Adrenal gland (tissue), 12 donors: ENCODE results near the gene LIMK1. TPM values are rescaled to one million over a fixed set of nuclear protein-coding genes. Genes with fewer than 3 reads are reported as not detected.

Source experiments
- DNase-seq, 7 donors: peaks; one replicate each; pipeline ENCODE4 v3.0.0-alpha.2; 2019 to 2020
- H3K27ac ChIP-seq, 5 donors: fragments of 200-600 bp; sonication (generic) in 4 of 5; 1 replicate in 3 of 5; 2 replicates in 2 of 5; pipeline versions ENCODE4 v1.5.1 to v1.8.0; 2016 to 2020; ENCODE audit warnings: mild to moderate bottlenecking in 1 of 5
- H3K27me3 ChIP-seq: fragments of 200-600 bp; 2 replicates; pipeline ENCODE4 v1.8.0; 2021
- H3K36me3 ChIP-seq, 2 donors: fragments of 200-600 bp; replicated peaks in 1 of 2; 1 replicate in 1 of 2; 2 replicates in 1 of 2; pipeline versions ENCODE4 v1.5.1 to v1.8.0; 2018 to 2022
- H3K4me1 ChIP-seq, 2 donors: fragments of 200-600 bp; replicated peaks in 1 of 2; 1 replicate in 1 of 2; 2 replicates in 1 of 2; pipeline versions ENCODE4 v1.5.1 to v1.8.0; 2018 to 2021
- H3K4me3 ChIP-seq, 4 donors: fragments of 200-600 bp; sonication (generic) in 3 of 4; one replicate each; pipeline ENCODE4 v1.5.1; 2016 to 2018
- H3K9me3 ChIP-seq, 3 donors: fragments of 200-600 bp; sonication (generic) in 1 of 3; replicated peaks in 1 of 3; 1 replicate in 2 of 3; 2 replicates in 1 of 3; pipeline versions ENCODE4 v1.5.1 to v1.8.0; 2016 to 2021
- POLR2A ChIP-seq, 2 donors: fragments of 450-650 bp; IDR thresholded peaks; one replicate each; pipeline ENCODE4 v1.6.1; 2017; ENCODE audit warnings: antibody characterized with exemption in 2 of 2, mild to moderate bottlenecking in 2 of 2, moderate library complexity in 1 of 2
- WGBS, 4 donors: extraction: QIAGEN DNeasy Blood & Tissue Kit in 2 of 4; methylation state at CpG; one replicate each; pipeline versions ENCODE4 v1.1.5 to v1.1.7; 2013 to 2017; 5-methylcytosine and 5-hydroxymethylcytosine counted together
- intact Hi-C, 2 donors: fragments of 100-400 bp; cut with DNase I; formaldehyde crosslinking; loops; one replicate each; pipeline versions ENCODE4 v1.14.1 to v1.15.0; 2022 to 2023
- polyA plus RNA-seq, 3 donors: library from polyadenylated mRNA; stranded (reverse); fragments of 200-250 nt in 2 of 3; fragments of 350-450 nt in 1 of 3; fragmentation: Illumina TruSeq in 1 of 3; extraction: RNeasy Lipid Tissue Mini Kit (QIAGEN cat#74804) in 1 of 3; gene quantifications; one replicate each; pipeline ENCODE4 v1.2.3, GENCODE V29; 2013 to 2014
- total RNA-seq, 9 donors: library from RNA; depleted of rRNA in 4 of 9; stranded (reverse); fragments of >200 nt in 4 of 9; fragments of 120-200 nt in 1 of 9; fragmentation: NEBNext Ultra II Directional in 1 of 9; extraction: Animal tissue kit (Norgen Biotek cat#: 25700) in 1 of 9; gene quantifications; one replicate each; pipeline versions ENCODE4 v1.1.0 to v1.2.4, GENCODE V29; 2013 to 2023
- TF ChIP-seq, protein P1 (sequence below), 6 experiments: fragments of 450-650 bp in 4 of 6; fragments of 200-600 bp in 2 of 6; sonication (generic) in 1 of 6; IDR thresholded peaks; 1 replicate in 5 of 6; 2 replicates in 1 of 6; pipeline versions ENCODE4 v1.5.1 to v1.8.0; 2016 to 2021; ENCODE audit warnings: antibody characterized with exemption in 6 of 6, mild to moderate bottlenecking in 2 of 6, moderate library complexity in 1 of 6
- donor health status: healthy with polysubstance abuse.
- donor health status: Bipolar disorder and iron deficiency.
- donor health status: DM: yes; HTN: yes; CAD: no.
- donor health status: DM: no; HTN: no; CAD: no.
- donor health status: DM: no; HTN: no; CAD: no.
- donor health status: DM: yes; HTN: yes; CAD: no.

LIMK1 gene
- total and polyA plus RNA-seq, 12 donors = 7.2 to 32.1 (median 19.8) TPM

- H3K36me3 ChIP-seq = peaks cover 0 to 67% of the 10 kb centered on the region in 2 donors
- 94 to 100% (median 95%) methylated on average over 2 to 18 of the region's 18 CpGs for WGBS, 4 donors
- no peaks in the 10 kb centered on the region for H3K4me1 ChIP-seq
- intact Hi-C loops = no loop called here
- H3K27ac ChIP-seq = no peak overlapping the region
- no peaks in the 10 kb centered on the region for H3K27me3 ChIP-seq
- DNase-seq = no peak
- H3K4me3 ChIP-seq = no peak overlapping the region
- TF ChIP-seq, protein P1, sequence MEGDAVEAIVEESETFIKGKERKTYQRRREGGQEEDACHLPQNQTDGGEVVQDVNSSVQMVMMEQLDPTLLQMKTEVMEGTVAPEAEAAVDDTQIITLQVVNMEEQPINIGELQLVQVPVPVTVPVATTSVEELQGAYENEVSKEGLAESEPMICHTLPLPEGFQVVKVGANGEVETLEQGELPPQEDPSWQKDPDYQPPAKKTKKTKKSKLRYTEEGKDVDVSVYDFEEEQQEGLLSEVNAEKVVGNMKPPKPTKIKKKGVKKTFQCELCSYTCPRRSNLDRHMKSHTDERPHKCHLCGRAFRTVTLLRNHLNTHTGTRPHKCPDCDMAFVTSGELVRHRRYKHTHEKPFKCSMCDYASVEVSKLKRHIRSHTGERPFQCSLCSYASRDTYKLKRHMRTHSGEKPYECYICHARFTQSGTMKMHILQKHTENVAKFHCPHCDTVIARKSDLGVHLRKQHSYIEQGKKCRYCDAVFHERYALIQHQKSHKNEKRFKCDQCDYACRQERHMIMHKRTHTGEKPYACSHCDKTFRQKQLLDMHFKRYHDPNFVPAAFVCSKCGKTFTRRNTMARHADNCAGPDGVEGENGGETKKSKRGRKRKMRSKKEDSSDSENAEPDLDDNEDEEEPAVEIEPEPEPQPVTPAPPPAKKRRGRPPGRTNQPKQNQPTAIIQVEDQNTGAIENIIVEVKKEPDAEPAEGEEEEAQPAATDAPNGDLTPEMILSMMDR (IDR thresholded peaks at IDR 0.05) = no peak
- TF ChIP-seq POLR2A (IDR thresholded peaks at IDR 0.05) = no peak
- H3K9me3 ChIP-seq = no peaks in the 10 kb centered on the region
These were observed 23.2 kb downstream of the LIMK1 start for GRCh38 chr7:74106846-74107245.

DNA sequence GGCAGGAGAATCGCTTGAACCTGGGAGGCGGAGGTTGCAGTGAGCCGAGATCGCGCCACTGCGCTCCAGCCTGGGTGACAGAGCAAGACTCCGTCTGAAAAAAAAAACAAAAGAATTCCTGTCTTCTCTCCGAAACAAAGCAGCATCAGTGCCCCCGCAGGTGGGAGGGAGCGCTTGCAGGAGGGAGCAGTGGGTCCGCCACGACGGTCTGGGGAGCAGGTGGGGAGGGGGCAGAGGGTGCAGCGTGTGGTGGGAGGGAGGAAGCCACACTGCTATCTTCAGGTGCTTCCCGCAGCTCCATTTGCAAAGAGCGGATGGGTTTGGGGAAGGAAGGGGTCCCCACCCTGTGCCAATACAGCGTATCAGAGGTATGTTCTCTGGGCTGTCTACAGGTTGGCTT is 31.7 kb downstream of the LIMK1 start:
- intact Hi-C loops = no loop called here
- no peaks in the 10 kb centered on the region for H3K27me3 ChIP-seq
- H3K27ac ChIP-seq = no peak overlapping the region
- H3K9me3 ChIP-seq = no peaks in the 10 kb centered on the region
- H3K36me3 ChIP-seq = peaks cover 0 to 32% of the 10 kb centered on the region in 2 donors
- no peak overlapping the region for H3K4me3 ChIP-seq
- WGBS, 4 donors = 75 to 83% (median 81%) methylated on average over 16 to 17 of the region's 17 CpGs
- no peak for DNase-seq
- no peaks in the 10 kb centered on the region for H3K4me1 ChIP-seq
- TF ChIP-seq POLR2A (IDR thresholded peaks at IDR 0.05) = no peak
- TF ChIP-seq, protein P1 (IDR thresholded peaks at IDR 0.05) = no peak

DNA sequence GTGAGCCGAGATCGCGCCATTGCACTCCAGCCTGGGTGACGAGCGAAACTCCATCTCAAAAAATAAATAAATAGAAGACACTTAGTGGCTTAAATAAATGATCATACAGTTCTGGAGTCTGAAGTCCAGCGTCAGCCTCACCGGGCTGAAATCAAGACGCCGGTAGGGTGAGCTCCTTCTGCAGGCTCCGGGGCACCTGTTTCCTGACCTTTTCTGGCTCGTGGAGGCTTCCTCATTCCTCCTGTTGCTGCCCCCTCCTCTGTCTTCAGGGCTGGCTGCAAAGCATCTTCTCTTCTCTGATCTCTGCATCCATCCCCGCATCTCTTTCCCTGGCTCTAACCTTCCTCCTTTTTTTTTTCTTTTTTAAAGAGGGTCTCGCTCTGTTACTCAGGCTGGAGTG is 32.8 kb downstream of the LIMK1 start:
- Histone ChIP-seq H3K27me3 (no peaks in the 10 kb centered on the region), H3K4me3 (no peak overlapping the region), H3K4me1 (no peaks in the 10 kb centered on the region), H3K9me3 (no peaks in the 10 kb centered on the region), H3K36me3 (peaks cover 0 to 31% of the 10 kb centered on the region in 2 donors), H3K27ac (no peak overlapping the region)
- WGBS, 4 donors = 84 to 90% (median 87%) methylated on average over 13 of the region's 13 CpGs
- TF ChIP-seq POLR2A (IDR thresholded peaks at IDR 0.05) = no peak
- TF ChIP-seq, protein P1 (IDR thresholded peaks at IDR 0.05) = no peak
- intact Hi-C loops = no loop called here
- DNase-seq = no peak

DNA sequence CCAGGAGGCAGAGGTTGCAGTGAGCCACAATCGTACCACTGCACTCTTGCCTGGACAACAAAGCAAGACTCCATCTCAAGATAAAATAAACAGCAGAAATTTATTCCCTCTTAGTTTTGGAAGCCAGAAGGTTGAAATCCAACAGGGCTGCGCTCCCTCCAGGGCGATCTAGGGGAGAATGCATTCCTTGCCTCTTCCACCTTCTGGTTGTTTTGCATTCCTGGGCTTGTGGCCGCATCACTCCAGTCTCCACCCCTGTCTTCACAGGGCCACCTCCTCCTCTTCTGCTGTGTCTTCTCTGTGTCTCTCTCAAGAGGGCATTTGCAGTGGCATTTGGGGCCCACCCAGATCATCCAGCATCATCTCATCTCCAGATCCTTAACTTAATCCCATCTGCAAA is 36.2 kb downstream of the LIMK1 start:
- Histone ChIP-seq H3K27me3 (no peaks in the 10 kb centered on the region), H3K4me1 (no peaks in the 10 kb centered on the region), H3K36me3 (peaks cover 0 to 22% of the 10 kb centered on the region in 2 donors), H3K4me3 (no peak overlapping the region), H3K9me3 (no peaks in the 10 kb centered on the region), H3K27ac (no peak overlapping the region)
- 95 to 100% (median 98%) methylated on average over 4 of the region's 4 CpGs for WGBS, 4 donors
- TF ChIP-seq, protein P1 (IDR thresholded peaks at IDR 0.05) = no peak
- TF ChIP-seq POLR2A (IDR thresholded peaks at IDR 0.05) = no peak
- intact Hi-C loops = no loop called here
- DNase-seq = no peak
